OCI-LY7 (cell line): ENCODE data around the gene NF1. TPM values are rescaled to one million over a fixed set of nuclear protein-coding genes. Genes with fewer than 3 reads are reported as not detected.

Experiments used
- BruUV-seq: library from RNA; stranded (reverse); fragments of 400-500 nt; replicated peaks from 2 replicates; lab custom pipeline; 2021; lab: Mats Ljungman, UMichigan
- CTCF ChIA-PET: fragments of 300-600 bp; sonication (Branson Sonifier 250); formaldehyde crosslinking; loops from one replicate; lab custom pipeline; 2022; ENCODE audit warnings: antibody characterized with exemption; ENCODE audit not compliant: unreplicated experiment; lab: Charles Lee
- POLR2A ChIA-PET: fragments of 300-600 bp; sonication (Branson Sonifier 250); formaldehyde crosslinking; loops from one replicate; lab custom pipeline; 2022; ENCODE audit warnings: antibody characterized with exemption; lab: Charles Lee
- DNase-seq: peaks from one replicate; pipeline ENCODE4 v3.0.0-alpha.2; 2015; ENCODE audit warnings: low spot score
- H2AFZ ChIP-seq: fragments of 200-600 bp; sonication (generic), shearing (Covaris generic); 2 replicates; pipeline ENCODE4 v1.6.1; 2014; ENCODE audit warnings: mild to moderate bottlenecking, antibody characterized with exemption, low read length, moderate library complexity
- H3K27ac ChIP-seq: fragments of 200-600 bp; sonication (generic); 2 replicates; pipeline ENCODE4 v1.5.1; 2014; ENCODE audit warnings: mixed run types, low read depth, mild to moderate bottlenecking, moderate library complexity, low read length, inconsistent platforms; ENCODE audit not compliant: poor library complexity, severe bottlenecking
- H3K36me3 ChIP-seq: fragments of 200-600 bp; sonication (generic); 2 replicates; pipeline ENCODE4 v1.6.1; 2014; ENCODE audit warnings: mild to moderate bottlenecking, antibody characterized with exemption, low read length, moderate library complexity, mixed read lengths; ENCODE audit not compliant: insufficient read depth
- H3K4me1 ChIP-seq: fragments of 200-600 bp; sonication (generic); 2 replicates; pipeline ENCODE4 v1.5.1; 2014; ENCODE audit warnings: mild to moderate bottlenecking, low read length; ENCODE audit not compliant: insufficient read depth, poor library complexity, severe bottlenecking
- H3K4me2 ChIP-seq: fragments of 200-600 bp; sonication (generic); 2 replicates; pipeline ENCODE4 v1.6.1; 2014; ENCODE audit warnings: mild to moderate bottlenecking, low read length
- H3K4me3 ChIP-seq: fragments of 200-600 bp; sonication (generic); 2 replicates; pipeline ENCODE4 v1.5.1; 2014; ENCODE audit warnings: mild to moderate bottlenecking, low read depth, low read length; ENCODE audit not compliant: poor library complexity, severe bottlenecking
- H3K79me2 ChIP-seq: fragments of 200-600 bp; sonication (generic); 2 replicates; pipeline ENCODE4 v1.6.1; 2016; ENCODE audit warnings: low read depth, mild to moderate bottlenecking, low read length, moderate library complexity, mixed read lengths; ENCODE audit not compliant: insufficient read depth
- H3K9me2 ChIP-seq: fragments of 200-600 bp; sonication (generic); 2 replicates; pipeline ENCODE4 v1.6.1; 2016; ENCODE audit warnings: mild to moderate bottlenecking, low read length, mixed read lengths; ENCODE audit not compliant: insufficient read depth
- H3K9me3 ChIP-seq: fragments of 200-600 bp; sonication (generic); 2 replicates; pipeline ENCODE4 v1.6.1; 2014; ENCODE audit warnings: mild to moderate bottlenecking, mixed run types, low read length, mixed read lengths
- H4K20me1 ChIP-seq: fragments of 200-600 bp; sonication (generic); 2 replicates; pipeline ENCODE4 v1.6.1; 2014; ENCODE audit warnings: mild to moderate bottlenecking, antibody characterized with exemption, low read length, moderate library complexity, mixed read lengths; ENCODE audit not compliant: insufficient read depth
- CTCF ChIP-seq: fragments of 200-600 bp; sonication (generic); conservative IDR thresholded peaks from 2 replicates; pipeline ENCODE4 v1.5.1; 2014; ENCODE audit warnings: mild to moderate bottlenecking, antibody characterized with exemption, low read length, moderate library complexity, mixed read lengths
- EZH2phosphoT487 ChIP-seq: fragments of 200-600 bp; sonication (generic); IDR thresholded peaks from 2 replicates; pipeline ENCODE4 v1.6.1; 2018; ENCODE audit warnings: low read depth, borderline replicate concordance, mild to moderate bottlenecking, mixed run types, antibody characterized with exemption, low read length, moderate library complexity, mixed read lengths
- intact Hi-C: fragments of 100-400 bp; cut with micrococcal nuclease; formaldehyde crosslinking; loops from one replicate; pipeline ENCODE4 v1.10.0; 2022; ENCODE audit not compliant: unreplicated experiment
- total RNA-seq, 2 experiments: library from RNA; depleted of rRNA in 1 of 2; stranded (reverse); fragments of >200 nt in 1 of 2; shearing (Covaris generic) in 1 of 2; gene quantifications; 2 replicates each; pipeline ENCODE4 v1.2.3, GENCODE V29; 2014 to 2022

The NF1 gene
- total RNA-seq, 2 experiments from 2014 or later: 38.7 to 64.8 TPM

DNA sequence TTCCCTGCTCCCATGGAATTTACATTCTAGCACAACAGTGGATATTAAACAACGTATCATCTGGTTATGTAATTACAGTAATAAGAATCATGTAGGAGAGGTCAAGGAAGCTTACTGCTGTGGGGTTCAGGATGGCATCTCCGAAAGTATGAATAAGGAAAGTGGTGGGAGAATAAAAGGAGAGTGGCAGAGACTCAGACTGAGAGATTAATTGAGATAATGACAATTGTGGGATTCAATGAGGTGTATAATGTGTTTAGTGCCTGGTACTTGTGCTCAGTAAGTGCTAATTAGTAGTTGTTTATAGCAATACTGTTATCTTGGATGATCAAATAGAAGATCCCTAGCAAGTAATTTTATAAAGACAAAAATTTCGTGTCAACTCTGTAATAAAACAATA lies 45.3 kb downstream of the NF1 start:
- peaks cover 4% of the 10 kb centered on the region; the same call in 1 of the 2 replicates for H3K36me3 ChIP-seq
- no peaks in the 10 kb centered on the region for H4K20me1 ChIP-seq
- H2AFZ ChIP-seq: no peak overlapping the region
- ChIA-PET POLR2A (interaction anchor here (0.6 kb wide), 1 partner anchor 32 kb away, joined by 5 read pairs; no protein-coding TSS in a partner anchor), CTCF (no interaction called here)
- H3K4me2 ChIP-seq: no peak overlapping the region
- no peak overlapping the region for H3K27ac ChIP-seq
- TF ChIP-seq EZH2phosphoT487 (no peak), CTCF (no peak)
- peaks cover 22% of the 10 kb centered on the region for H3K4me1 ChIP-seq
- H3K79me2 ChIP-seq: no peaks in the 10 kb centered on the region
- no TSS peak for BruUV-seq
- no peaks in the 10 kb centered on the region for H3K9me3 ChIP-seq
- no peaks in the 10 kb centered on the region for H3K9me2 ChIP-seq
- H3K4me3 ChIP-seq: no peak overlapping the region
- DNase-seq: no peak
- intact Hi-C loops: no loop called here

DNA sequence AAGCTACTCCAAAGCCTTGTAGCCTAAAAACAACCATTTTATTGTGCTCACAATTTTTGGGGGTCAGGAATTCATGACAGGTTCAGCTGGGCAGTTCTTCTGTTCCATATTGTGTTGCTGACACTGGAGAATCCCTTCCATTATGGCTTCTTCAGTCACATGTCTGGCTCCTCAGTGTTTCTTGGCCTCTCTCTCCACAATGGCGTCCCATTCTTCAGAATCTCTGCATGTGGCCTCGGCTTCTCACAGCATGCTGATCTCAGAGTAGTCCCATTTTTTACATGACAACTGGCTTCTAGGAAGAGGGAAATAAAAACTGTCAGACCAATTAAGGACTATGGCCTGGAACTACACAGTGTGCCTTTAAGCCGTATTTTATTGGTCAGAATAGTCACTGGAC lies 49.7 kb downstream of the NF1 start:
- ChIA-PET CTCF (no interaction called here), POLR2A (no interaction called here)
- no peaks in the 10 kb centered on the region for H3K9me3 ChIP-seq
- no peaks in the 10 kb centered on the region for H3K79me2 ChIP-seq
- no peak overlapping the region for H3K4me2 ChIP-seq
- H4K20me1 ChIP-seq: no peaks in the 10 kb centered on the region
- intact Hi-C loops: no loop called here
- H3K9me2 ChIP-seq: no peaks in the 10 kb centered on the region
- peaks cover 6% of the 10 kb centered on the region for H3K4me1 ChIP-seq
- no peak overlapping the region for H2AFZ ChIP-seq
- no peak for DNase-seq
- TF ChIP-seq CTCF (no peak), EZH2phosphoT487 (no peak)
- no peak overlapping the region for H3K27ac ChIP-seq
- no TSS peak for BruUV-seq
- no peaks in the 10 kb centered on the region for H3K36me3 ChIP-seq
- no peak overlapping the region for H3K4me3 ChIP-seq

DNA sequence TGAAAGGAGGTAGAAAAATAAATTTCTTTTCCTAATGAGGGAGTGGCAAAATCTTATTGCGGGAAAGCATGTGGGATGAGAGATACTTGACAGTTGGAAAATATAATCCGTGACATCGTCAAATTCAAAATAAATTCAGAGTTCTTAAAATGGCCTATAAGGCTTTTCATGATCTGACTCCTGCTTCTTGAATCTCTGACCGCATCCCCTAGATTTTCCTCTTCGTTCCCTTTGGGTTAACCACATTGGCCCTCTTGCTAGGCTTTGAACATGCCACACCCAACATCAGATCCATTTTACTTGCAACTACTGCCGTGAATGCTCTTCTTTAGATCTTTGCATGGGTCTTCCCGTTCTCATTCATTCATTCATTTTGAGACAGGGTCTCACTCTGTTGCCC lies 50.1 kb downstream of the NF1 start:
- Histone ChIP-seq H3K79me2 (no peaks in the 10 kb centered on the region), H3K27ac (no peak overlapping the region), H3K4me2 (no peak overlapping the region), H3K4me1 (peaks cover 4% of the 10 kb centered on the region), H3K36me3 (no peaks in the 10 kb centered on the region), H3K9me2 (no peaks in the 10 kb centered on the region), H3K9me3 (no peaks in the 10 kb centered on the region), H4K20me1 (no peaks in the 10 kb centered on the region), H3K4me3 (no peak overlapping the region), H2AFZ (no peak overlapping the region)
- ChIA-PET CTCF (no interaction called here), POLR2A (no interaction called here)
- DNase-seq: no peak
- BruUV-seq: no TSS peak
- intact Hi-C loops: no loop called here
- no peak for TF ChIP-seq EZH2phosphoT487
- no peak for TF ChIP-seq CTCF
